Colonic mucosa (tissue), 4 donors: ENCODE results near the gene KRT13. TPM values are rescaled to one million over a fixed set of nuclear protein-coding genes. Genes with fewer than 3 reads are reported as not detected.

Experiments used
- DNase-seq: peaks from one replicate; pipeline ENCODE4 v3.0.0-alpha.2; 2020
- H3K27ac ChIP-seq: fragments of 200-600 bp; one replicate; pipeline ENCODE4 v1.8.0; 2021
- H3K27me3 ChIP-seq: fragments of 200-600 bp; one replicate; pipeline ENCODE4 v1.8.0; 2021
- H3K36me3 ChIP-seq: fragments of 200-600 bp; one replicate; pipeline ENCODE4 v1.8.0; 2021
- H3K4me1 ChIP-seq: fragments of 200-600 bp; one replicate; pipeline ENCODE4 v1.8.0; 2021; ENCODE audit warnings: mild to moderate bottlenecking
- H3K4me3 ChIP-seq: fragments of 200-600 bp; one replicate; pipeline ENCODE4 v1.8.0; 2021
- H3K9ac ChIP-seq, 2 donors: one replicate each; pipeline ENCODE4 v1.7.0; 2013; ENCODE audit warnings: control low read depth in 2 of 2, low read depth in 2 of 2, low read length in 2 of 2
- H3K9me3 ChIP-seq: fragments of 200-600 bp; one replicate; pipeline ENCODE4 v1.8.0; 2021
- intact Hi-C: fragments of 100-400 bp; cut with DNase I; formaldehyde crosslinking; loops from one replicate; pipeline ENCODE4 v1.14.1; 2022
- total RNA-seq, 2 donors: library from RNA; stranded (reverse); fragmentation: NEBNext Ultra II Directional in 1 of 2; extraction: Animal tissue kit (Norgen Biotek cat#: 25700) in 1 of 2; gene quantifications; one replicate each; pipeline ENCODE4 v1.2.1, GENCODE V29; 2021
- TF ChIP-seq, protein P1 (sequence below): fragments of 200-600 bp; IDR thresholded peaks from one replicate; pipeline ENCODE4 v1.8.0; 2022; ENCODE audit warnings: antibody characterized with exemption, mild to moderate bottlenecking
- donor health status: healthy.
- donor health status: DM: no; HTN: no; CAD: no.
- donor health status: DM: no; HTN: no; CAD: no.

The KRT13 gene
- total RNA-seq, 2 donors from 2014 or later, result 0.25 TPM; not detected in 1

- H3K27me3 ChIP-seq, result no peaks in the 10 kb centered on the region
- H3K9me3 ChIP-seq, result no peaks in the 10 kb centered on the region
- no peak for DNase-seq
- H3K4me1 ChIP-seq, result no peaks in the 10 kb centered on the region
- no peaks in the 10 kb centered on the region for H3K36me3 ChIP-seq
- TF ChIP-seq, protein P1, sequence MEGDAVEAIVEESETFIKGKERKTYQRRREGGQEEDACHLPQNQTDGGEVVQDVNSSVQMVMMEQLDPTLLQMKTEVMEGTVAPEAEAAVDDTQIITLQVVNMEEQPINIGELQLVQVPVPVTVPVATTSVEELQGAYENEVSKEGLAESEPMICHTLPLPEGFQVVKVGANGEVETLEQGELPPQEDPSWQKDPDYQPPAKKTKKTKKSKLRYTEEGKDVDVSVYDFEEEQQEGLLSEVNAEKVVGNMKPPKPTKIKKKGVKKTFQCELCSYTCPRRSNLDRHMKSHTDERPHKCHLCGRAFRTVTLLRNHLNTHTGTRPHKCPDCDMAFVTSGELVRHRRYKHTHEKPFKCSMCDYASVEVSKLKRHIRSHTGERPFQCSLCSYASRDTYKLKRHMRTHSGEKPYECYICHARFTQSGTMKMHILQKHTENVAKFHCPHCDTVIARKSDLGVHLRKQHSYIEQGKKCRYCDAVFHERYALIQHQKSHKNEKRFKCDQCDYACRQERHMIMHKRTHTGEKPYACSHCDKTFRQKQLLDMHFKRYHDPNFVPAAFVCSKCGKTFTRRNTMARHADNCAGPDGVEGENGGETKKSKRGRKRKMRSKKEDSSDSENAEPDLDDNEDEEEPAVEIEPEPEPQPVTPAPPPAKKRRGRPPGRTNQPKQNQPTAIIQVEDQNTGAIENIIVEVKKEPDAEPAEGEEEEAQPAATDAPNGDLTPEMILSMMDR, result no peak
- H3K27ac ChIP-seq, result no peak overlapping the region
- H3K4me3 ChIP-seq, result no peak overlapping the region
- no peak overlapping the region for H3K9ac ChIP-seq
- intact Hi-C loops, result no loop called here
Observed at GRCh38 chr17:41467561-41467960, 37.9 kb downstream of the KRT13 start.

DNA sequence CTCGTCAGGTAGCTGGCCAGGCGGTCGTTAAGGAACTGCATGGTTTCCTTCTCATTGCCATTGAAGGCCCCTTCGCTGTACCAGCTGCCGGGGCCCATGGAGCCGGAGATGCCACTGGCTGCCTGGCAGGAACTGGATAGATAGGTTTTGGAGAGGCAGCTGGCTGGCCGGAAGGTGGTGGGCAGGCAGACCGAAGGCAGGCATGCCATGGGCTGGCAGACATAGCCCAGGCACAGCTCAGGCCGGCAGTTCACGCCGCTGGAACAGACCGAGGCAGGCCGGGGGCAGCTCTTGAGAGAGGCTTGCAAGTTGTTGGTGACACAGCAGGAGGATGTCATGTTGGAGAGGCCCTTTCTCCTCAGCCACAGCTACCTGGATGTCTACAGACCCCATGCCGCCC, 38.4 kb downstream of the KRT13 start, which contains the start of gene KRT32:
TSS of gene KRT32 (minus strand) at position 399 of the 400 bp plus-strand sequence. CDS start at position 338, 61 bp downstream.
- H3K27ac ChIP-seq, result no peak within 1 kb of the TSS
- H3K4me1 ChIP-seq, result no peaks in the 10 kb centered on the region
- DNase-seq, result no peak

GRCh38 chr17:41464682-41465081, 40.7 kb downstream of the KRT13 start:
- Histone ChIP-seq H3K9me3 (no peaks in the 10 kb centered on the region), H3K27me3 (no peaks in the 10 kb centered on the region), H3K36me3 (no peaks in the 10 kb centered on the region), H3K9ac (no peak overlapping the region), H3K4me1 (no peaks in the 10 kb centered on the region), H3K27ac (no peak overlapping the region), H3K4me3 (no peak overlapping the region)
- no peak for DNase-seq
- TF ChIP-seq, protein P1, result no peak
- intact Hi-C loops, result no loop called here

More for the DNA sequence above, 38.4 kb downstream of the KRT13 start, which contains the start of gene KRT32:
- Histone ChIP-seq H3K9ac (no peak within 1 kb of the TSS), H3K9me3 (no peaks in the 10 kb centered on the region), H3K36me3 (no peaks in the 10 kb centered on the region), H3K27me3 (no peaks in the 10 kb centered on the region), H3K4me3 (no peak within 1 kb of the TSS)
- TF ChIP-seq, protein P1, result no peak
- intact Hi-C loops, result no loop called here

DNA sequence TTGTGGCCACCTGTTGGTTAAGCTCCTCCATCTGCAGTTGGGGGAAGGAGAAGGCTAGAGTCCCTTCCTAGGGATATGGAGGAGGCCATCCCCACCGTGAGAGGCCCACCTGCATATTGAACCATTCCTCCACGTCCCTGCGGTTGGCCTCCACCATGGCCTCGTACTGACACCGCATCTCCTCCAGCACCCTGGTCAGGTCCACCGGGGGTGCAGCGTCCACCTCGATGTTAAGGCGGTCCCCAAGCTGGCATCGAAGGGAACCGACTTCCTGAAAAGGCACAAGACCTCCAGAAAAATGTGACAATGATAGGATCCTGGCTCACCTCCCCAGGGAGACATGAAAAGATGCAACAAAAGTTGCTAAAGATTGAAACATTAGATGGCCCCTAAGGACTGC, 41.2 kb downstream of the KRT13 start:
- no peak overlapping the region for H3K9ac ChIP-seq
- no peak overlapping the region for H3K27ac ChIP-seq
- DNase-seq, result no peak
- intact Hi-C loops, result no loop called here
- H3K4me3 ChIP-seq, result no peak overlapping the region
- no peaks in the 10 kb centered on the region for H3K4me1 ChIP-seq
- H3K36me3 ChIP-seq, result no peaks in the 10 kb centered on the region
- no peaks in the 10 kb centered on the region for H3K27me3 ChIP-seq
- H3K9me3 ChIP-seq, result no peaks in the 10 kb centered on the region
- TF ChIP-seq, protein P1, result no peak

- Histone ChIP-seq H3K9me3 (no peaks in the 10 kb centered on the region), H3K27me3 (no peaks in the 10 kb centered on the region), H3K9ac (no peak overlapping the region), H3K4me3 (no peak overlapping the region), H3K36me3 (no peaks in the 10 kb centered on the region), H3K4me1 (no peaks in the 10 kb centered on the region), H3K27ac (no peak overlapping the region)
- no peak for DNase-seq
- TF ChIP-seq, protein P1, result no peak
- intact Hi-C loops, result no loop called here
Observed at GRCh38 chr17:41463746-41464145, 41.7 kb downstream of the KRT13 start.
